Brain microvascular endothelial cell (primary cell): Measurements from ENCODE around the gene TGM2.

Experiments used
- DNase-seq: peaks from one replicate; pipeline ENCODE4 v3.0.0-alpha.2; 2020
- H3K27ac ChIP-seq: fragments of 250-450 bp; sonication (Bioruptor Pico); 2 replicates; pipeline ENCODE4 v1.5.1; 2020; ENCODE audit warnings: mild to moderate bottlenecking, moderate library complexity
- H3K27me3 ChIP-seq: fragments of 250-450 bp; sonication (Bioruptor Pico); replicated peaks from 2 replicates; pipeline ENCODE4 v1.5.1; 2020; ENCODE audit warnings: mild to moderate bottlenecking
- H3K36me3 ChIP-seq: fragments of 250-450 bp; sonication (Bioruptor Pico); replicated peaks from 2 replicates; pipeline ENCODE4 v1.5.1; 2020; ENCODE audit warnings: mild to moderate bottlenecking
- H3K4me3 ChIP-seq: 2 replicates; pipeline ENCODE4 v1.5.1; 2011; ENCODE audit warnings: low read depth, mild to moderate bottlenecking, control low read depth, low read length, moderate library complexity
- CTCF ChIP-seq: IDR thresholded peaks from 2 replicates; pipeline ENCODE4 v1.5.1; 2011; ENCODE audit warnings: low read depth, mild to moderate bottlenecking, moderate library complexity, low read length, control low read depth, inconsistent platforms; ENCODE audit errors: missing control alignments
- in situ Hi-C: cut with HindIII; loops from 2 replicates; pipeline ENCODE4 v1.10.0; 2017; ENCODE audit warnings: low sequenced_read_pairs, low pct_ligation_motif_present

TGM2 gene

GRCh38 chr20:38194971-38195504 is 30.0 kb upstream of the TGM2 start:
- H3K36me3 ChIP-seq: no peaks in the 10 kb centered on the region
- H3K4me3 ChIP-seq: no peak overlapping the region
- H3K27me3 ChIP-seq: no peaks in the 10 kb centered on the region
- in situ Hi-C loops: no loop called here
- DNase-seq: no peak
- TF ChIP-seq CTCF: no peak
- H3K27ac ChIP-seq: no peak overlapping the region

- DNase-seq: no peak
- H3K27ac ChIP-seq: no peak overlapping the region
- no peaks in the 10 kb centered on the region for H3K36me3 ChIP-seq
- no peaks in the 10 kb centered on the region for H3K27me3 ChIP-seq
- TF ChIP-seq CTCF: no peak
- in situ Hi-C loops: no loop called here
- no peak overlapping the region for H3K4me3 ChIP-seq
Measured at GRCh38 chr20:38193586-38194105, 28.6 kb upstream of the TGM2 start.

GRCh38 chr20:38192323-38192885 is 27.3 kb upstream of the TGM2 start:
- Histone ChIP-seq H3K4me3 (no peak overlapping the region), H3K36me3 (no peaks in the 10 kb centered on the region), H3K27me3 (no peaks in the 10 kb centered on the region), H3K27ac (no peak overlapping the region)
- no peak for TF ChIP-seq CTCF
- in situ Hi-C loops: no loop called here
- no peak for DNase-seq

GRCh38 chr20:38191654-38192053 is 26.6 kb upstream of the TGM2 start:
- in situ Hi-C loops: no loop called here
- TF ChIP-seq CTCF: no peak
- Histone ChIP-seq H3K36me3 (no peaks in the 10 kb centered on the region), H3K27me3 (no peaks in the 10 kb centered on the region), H3K27ac (no peak overlapping the region), H3K4me3 (no peak overlapping the region)
- DNase-seq: no peak

GRCh38 chr20:38190936-38191371 is 25.9 kb upstream of the TGM2 start:
- TF ChIP-seq CTCF: no peak
- DNase-seq: no peak

DNA sequence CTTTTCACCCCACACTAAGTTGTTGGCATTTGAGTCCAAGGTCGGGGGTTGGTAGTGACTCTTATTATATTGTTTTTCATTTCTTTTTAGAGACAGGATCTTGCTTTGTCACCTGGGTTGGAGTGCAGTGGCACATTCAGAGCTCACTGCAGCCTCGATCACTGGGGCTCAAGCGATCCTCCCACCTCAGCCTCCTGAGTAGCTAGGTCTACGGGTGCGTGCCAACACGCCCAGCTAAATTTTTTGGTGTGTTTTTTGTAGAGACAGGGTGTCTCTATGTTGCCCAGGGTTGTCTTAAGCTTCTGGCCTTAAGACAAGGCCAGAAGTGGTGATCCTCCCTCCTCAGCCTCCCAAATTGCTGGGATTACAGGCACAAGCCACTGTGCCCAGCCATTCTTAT is 25.1 kb upstream of the TGM2 start:
- TF ChIP-seq CTCF: no peak
- Histone ChIP-seq H3K4me3 (no peak overlapping the region), H3K36me3 (no peaks in the 10 kb centered on the region), H3K27me3 (no peaks in the 10 kb centered on the region), H3K27ac (no peak overlapping the region)
- no peak for DNase-seq
- in situ Hi-C loops: no loop called here

More at GRCh38 chr20:38190936-38191371, 25.9 kb upstream of the TGM2 start:
- Histone ChIP-seq H3K27me3 (no peaks in the 10 kb centered on the region), H3K36me3 (no peaks in the 10 kb centered on the region), H3K4me3 (no peak overlapping the region), H3K27ac (no peak overlapping the region)
- in situ Hi-C loops: no loop called here
